Fibroblast of lung (primary cell): Measurements from ENCODE around the gene C1QL2. TPM values are rescaled to one million over a fixed set of nuclear protein-coding genes. Genes with fewer than 3 reads are reported as not detected.

Experiments
- DNase-seq, 2 donors: peaks; one replicate each; pipeline versions ENCODE4 v3.0.0 to v3.0.0-alpha.2; 2010; ENCODE audit warnings: low read depth in 2 of 2
- H2AFZ ChIP-seq: 2 replicates; pipeline ENCODE4 v1.5.1; 2012; ENCODE audit warnings: low read length, control low read depth, inconsistent platforms
- H3K27ac ChIP-seq: 2 replicates; pipeline ENCODE4 v1.5.1; 2011; ENCODE audit warnings: low read length, control low read depth; ENCODE audit not compliant: insufficient read depth
- H3K27me3 ChIP-seq: 2 replicates; pipeline ENCODE4 v1.5.1; 2011; ENCODE audit warnings: mild to moderate bottlenecking, low read length; ENCODE audit not compliant: control insufficient read depth, insufficient read depth
- H3K36me3 ChIP-seq: 2 replicates; pipeline ENCODE4 v1.5.1; 2011; ENCODE audit warnings: low read length; ENCODE audit not compliant: control insufficient read depth, insufficient read depth
- H3K4me1 ChIP-seq: 2 replicates; pipeline ENCODE4 v1.5.1; 2011; ENCODE audit warnings: low read length; ENCODE audit not compliant: control insufficient read depth, insufficient read depth; ENCODE audit errors: extremely low read depth
- H3K4me2 ChIP-seq: 2 replicates; pipeline ENCODE4 v1.5.1; 2011; ENCODE audit warnings: low read length, control low read depth; ENCODE audit not compliant: insufficient read depth; ENCODE audit errors: extremely low read depth
- H3K4me3 ChIP-seq, 4 experiments: fragments of 200-600 bp in 1 of 4; sonication (generic) in 1 of 4; replicated peaks in 1 of 4; 2 replicates each; pipeline ENCODE4 v1.5.1; 2011 to 2016; ENCODE audit warnings: low read length in 4 of 4, low read depth in 3 of 4, mild to moderate bottlenecking in 3 of 4, control low read depth in 2 of 4, inconsistent platforms in 1 of 4, mixed read lengths in 1 of 4; ENCODE audit not compliant: insufficient read depth in 1 of 4; ENCODE audit errors: control extremely low read depth in 1 of 4
- H3K79me2 ChIP-seq: 2 replicates; pipeline ENCODE4 v1.5.1; 2012; ENCODE audit warnings: mild to moderate bottlenecking, low read length, inconsistent platforms; ENCODE audit not compliant: control insufficient read depth, insufficient read depth
- H3K9ac ChIP-seq: 2 replicates; pipeline ENCODE4 v1.5.1; 2011; ENCODE audit warnings: mild to moderate bottlenecking, low read length, control low read depth; ENCODE audit not compliant: insufficient read depth
- H3K9me3 ChIP-seq: 2 replicates; pipeline ENCODE4 v1.5.1; 2012; ENCODE audit warnings: low read depth, low read length; ENCODE audit not compliant: control insufficient read depth, insufficient read depth
- H4K20me1 ChIP-seq: 2 replicates; pipeline ENCODE4 v1.5.1; 2011; ENCODE audit warnings: low read length; ENCODE audit not compliant: control insufficient read depth, insufficient read depth; ENCODE audit errors: extremely low read depth
- EZH2 ChIP-seq: IDR thresholded peaks from 2 replicates; pipeline ENCODE4 v1.5.1; 2012; ENCODE audit warnings: low read length, control low read depth, mild to moderate bottlenecking; ENCODE audit errors: missing control alignments
- polyA plus RNA-seq, 2 donors: library from polyadenylated mRNA; depleted of rRNA in 1 of 2; stranded (reverse) in 1 of 2; unstranded in 1 of 2; fragments of >200 nt; gene quantifications; 2 replicates each; pipeline ENCODE4 v1.2.1, GENCODE V29; 2011 to 2012; ENCODE audit warnings: missing spikeins in 1 of 2
- total RNA-seq: library from RNA; depleted of rRNA; stranded (reverse); fragments of >200 nt; gene quantifications from 2 replicates; pipeline ENCODE4 v1.2.1, GENCODE V29; 2014
- TF ChIP-seq, protein P1 (sequence below), 2 donors: IDR thresholded peaks in 1 of 2; conservative IDR thresholded peaks in 1 of 2; 1 replicate in 1 of 2; 2 replicates in 1 of 2; pipeline ENCODE4 v1.5.1; 2011 to 2012; ENCODE audit warnings: low read length in 2 of 2, control low read depth in 1 of 2, inconsistent platforms in 1 of 2, low read depth in 1 of 2, mild to moderate bottlenecking in 1 of 2

C1QL2 gene
- total and polyA plus RNA-seq, 2 donors (not counting 1 experiment from before 2014, with no cell fraction given): not detected

DNA sequence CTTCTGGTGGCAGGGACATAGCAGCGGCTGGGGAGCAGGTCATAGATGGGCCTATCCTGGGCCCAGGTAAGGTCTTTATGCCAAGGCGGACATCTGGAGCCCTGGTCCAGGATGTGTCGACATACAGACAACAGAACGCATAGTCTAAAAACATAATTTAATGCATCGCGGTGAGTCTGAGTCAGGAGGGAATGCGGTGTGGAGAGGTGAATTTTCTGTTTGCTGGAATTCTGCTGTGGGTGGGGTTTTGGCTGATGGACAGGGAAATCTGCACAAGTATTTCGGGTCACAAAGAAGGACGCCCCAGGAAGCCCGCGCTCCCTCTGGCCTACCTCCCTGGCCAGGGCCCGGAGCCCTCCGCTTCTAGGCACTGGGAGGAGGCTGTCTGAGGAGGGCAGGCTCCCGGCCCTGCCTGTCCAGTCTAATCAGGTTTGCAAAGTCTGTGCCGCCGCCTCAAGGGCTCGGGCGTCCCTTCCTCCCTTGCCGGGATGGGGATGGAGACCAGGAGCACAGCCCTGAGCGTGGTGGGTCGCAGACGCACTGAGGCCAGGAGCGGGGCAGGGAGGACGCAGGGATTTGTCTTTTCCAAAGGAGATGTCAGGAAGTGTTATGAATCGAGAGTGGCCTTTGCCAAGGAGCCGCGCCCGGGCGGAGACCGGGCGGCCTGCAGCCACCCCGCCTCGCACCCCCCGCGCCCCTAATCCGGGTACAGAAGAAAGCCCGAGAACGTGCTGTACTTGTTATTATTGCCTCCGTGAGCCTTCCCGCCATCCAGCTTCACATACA lies 2.3 kb downstream of the C1QL2 start:
- Histone ChIP-seq H4K20me1 (no peaks in the 10 kb centered on the region), H3K4me2 (no peak overlapping the region), H3K9ac (no peak overlapping the region), H3K4me3 (no peak overlapping the region), H3K9me3 (no peaks in the 10 kb centered on the region), H3K27me3 (peaks cover 37% of the 10 kb centered on the region), H2AFZ (no peak overlapping the region), H3K36me3 (no peaks in the 10 kb centered on the region), H3K79me2 (no peaks in the 10 kb centered on the region), H3K4me1 (no peaks in the 10 kb centered on the region), H3K27ac (no peak overlapping the region)
- DNase-seq: no peak
- TF ChIP-seq, protein P1, sequence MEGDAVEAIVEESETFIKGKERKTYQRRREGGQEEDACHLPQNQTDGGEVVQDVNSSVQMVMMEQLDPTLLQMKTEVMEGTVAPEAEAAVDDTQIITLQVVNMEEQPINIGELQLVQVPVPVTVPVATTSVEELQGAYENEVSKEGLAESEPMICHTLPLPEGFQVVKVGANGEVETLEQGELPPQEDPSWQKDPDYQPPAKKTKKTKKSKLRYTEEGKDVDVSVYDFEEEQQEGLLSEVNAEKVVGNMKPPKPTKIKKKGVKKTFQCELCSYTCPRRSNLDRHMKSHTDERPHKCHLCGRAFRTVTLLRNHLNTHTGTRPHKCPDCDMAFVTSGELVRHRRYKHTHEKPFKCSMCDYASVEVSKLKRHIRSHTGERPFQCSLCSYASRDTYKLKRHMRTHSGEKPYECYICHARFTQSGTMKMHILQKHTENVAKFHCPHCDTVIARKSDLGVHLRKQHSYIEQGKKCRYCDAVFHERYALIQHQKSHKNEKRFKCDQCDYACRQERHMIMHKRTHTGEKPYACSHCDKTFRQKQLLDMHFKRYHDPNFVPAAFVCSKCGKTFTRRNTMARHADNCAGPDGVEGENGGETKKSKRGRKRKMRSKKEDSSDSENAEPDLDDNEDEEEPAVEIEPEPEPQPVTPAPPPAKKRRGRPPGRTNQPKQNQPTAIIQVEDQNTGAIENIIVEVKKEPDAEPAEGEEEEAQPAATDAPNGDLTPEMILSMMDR (conservative IDR thresholded peaks at IDR 0.05 in 1 of 2, IDR thresholded peaks at IDR 0.05 in 1 of 2; ENCODE audit: low read depth in 1 of 2, low read length in 2 of 2): no peak
- no peak for TF ChIP-seq EZH2

DNA sequence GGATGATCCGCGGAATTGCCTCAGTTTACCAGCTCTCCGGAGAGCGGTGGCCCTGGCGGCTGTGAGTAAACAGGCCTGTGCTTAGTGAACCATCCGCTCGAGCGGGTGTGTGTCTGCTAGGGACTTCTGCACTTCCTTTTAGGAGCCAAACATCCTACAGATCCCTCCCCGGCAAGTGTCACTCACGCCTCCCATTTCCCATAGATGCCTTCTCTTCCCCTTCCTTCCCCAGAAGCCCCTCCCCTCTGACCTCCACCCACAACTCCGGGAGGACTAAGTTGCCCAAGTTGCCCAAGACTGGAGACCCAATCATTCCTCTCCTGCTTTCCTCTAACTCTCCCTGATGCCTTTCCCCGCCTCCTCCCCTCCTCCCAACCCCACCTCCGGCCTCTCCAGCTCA lies 2.9 kb downstream of the C1QL2 start:
- Histone ChIP-seq H3K9me3 (no peaks in the 10 kb centered on the region), H3K4me1 (no peaks in the 10 kb centered on the region), H2AFZ (no peak overlapping the region), H3K9ac (no peak overlapping the region), H3K4me3 (no peak overlapping the region), H3K4me2 (no peak overlapping the region), H3K27me3 (peaks cover 37% of the 10 kb centered on the region), H4K20me1 (no peaks in the 10 kb centered on the region), H3K36me3 (no peaks in the 10 kb centered on the region), H3K27ac (no peak overlapping the region), H3K79me2 (no peaks in the 10 kb centered on the region)
- no peak for DNase-seq
- TF ChIP-seq, protein P1 (conservative IDR thresholded peaks at IDR 0.05 in 1 of 2, IDR thresholded peaks at IDR 0.05 in 1 of 2; ENCODE audit: low read depth in 1 of 2, low read length in 2 of 2): no peak
- no peak for TF ChIP-seq EZH2

DNA sequence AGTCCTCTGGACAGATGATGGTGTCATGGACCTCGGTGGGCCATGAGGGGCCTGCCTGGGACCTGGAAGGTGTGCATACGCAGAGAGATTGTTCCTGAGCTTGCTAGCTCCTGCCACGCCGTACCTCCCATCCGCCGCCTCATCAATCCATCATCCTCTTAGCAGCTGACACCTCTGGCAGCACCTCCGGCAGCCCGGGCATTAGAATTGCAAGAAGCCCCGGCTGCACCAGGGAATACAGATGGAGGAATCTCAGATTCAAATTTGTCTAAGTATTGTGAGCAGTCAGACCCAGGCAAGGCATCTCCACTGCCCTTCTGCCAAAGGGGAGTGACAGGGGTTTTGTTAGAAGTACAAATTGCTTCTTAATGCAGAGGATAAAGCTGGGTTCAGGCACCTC lies 4.5 kb downstream of the C1QL2 start:
- H4K20me1 ChIP-seq: no peaks in the 10 kb centered on the region
- DNase-seq: no peak
- no peak overlapping the region for H3K27ac ChIP-seq
- H3K4me3 ChIP-seq: no peak overlapping the region
- TF ChIP-seq EZH2: no peak
- TF ChIP-seq, protein P1 (conservative IDR thresholded peaks at IDR 0.05 in 1 of 2, IDR thresholded peaks at IDR 0.05 in 1 of 2; ENCODE audit: low read depth in 1 of 2, low read length in 2 of 2): no peak
- no peaks in the 10 kb centered on the region for H3K4me1 ChIP-seq
- no peaks in the 10 kb centered on the region for H3K79me2 ChIP-seq
- H3K27me3 ChIP-seq: peaks cover 37% of the 10 kb centered on the region
- no peak overlapping the region for H2AFZ ChIP-seq
- no peaks in the 10 kb centered on the region for H3K9me3 ChIP-seq
- H3K4me2 ChIP-seq: no peak overlapping the region
- H3K9ac ChIP-seq: no peak overlapping the region
- no peaks in the 10 kb centered on the region for H3K36me3 ChIP-seq
